H9 (cell line): ENCODE results near the gene JUP. TPM values are rescaled to one million over a fixed set of nuclear protein-coding genes. Genes with fewer than 3 reads are reported as not detected.

Experiments
- DNase-seq: peaks from one replicate; pipeline ENCODE4 v3.0.0-alpha.2; 2017
- H2AFZ ChIP-seq: one replicate; pipeline ENCODE4 v1.6.1; 2013; ENCODE audit warnings: mild to moderate bottlenecking, low read length, control low read depth, moderate library complexity
- H2AK5ac ChIP-seq: 2 replicates; pipeline ENCODE4 v1.6.1; 2013; ENCODE audit warnings: low read length, control low read depth, mixed read lengths; ENCODE audit not compliant: insufficient read length
- H2BK120ac ChIP-seq: one replicate; pipeline ENCODE4 v1.6.1; 2013; ENCODE audit warnings: low read depth, mild to moderate bottlenecking, low read length, control low read depth, inconsistent platforms; ENCODE audit not compliant: poor library complexity, severe bottlenecking
- H2BK12ac ChIP-seq: 2 replicates; pipeline ENCODE4 v1.6.1; 2013; ENCODE audit warnings: low read length, control low read depth, mixed read lengths, low read depth; ENCODE audit not compliant: insufficient read length
- H2BK15ac ChIP-seq: 2 replicates; pipeline ENCODE4 v1.6.1; 2013; ENCODE audit warnings: low read depth, low read length, control low read depth
- H2BK20ac ChIP-seq: one replicate; pipeline ENCODE4 v1.6.1; 2013; ENCODE audit warnings: low read depth, mild to moderate bottlenecking, low read length, control low read depth, inconsistent platforms; ENCODE audit not compliant: poor library complexity, severe bottlenecking
- H2BK5ac ChIP-seq: 2 replicates; pipeline ENCODE4 v1.6.1; 2013; ENCODE audit warnings: low read length, control low read depth, mixed read lengths; ENCODE audit not compliant: insufficient read length
- H3K14ac ChIP-seq: 2 replicates; pipeline ENCODE4 v1.6.1; 2013; ENCODE audit warnings: low read length, control low read depth; ENCODE audit not compliant: insufficient read depth
- H3K18ac ChIP-seq: 2 replicates; pipeline ENCODE4 v1.6.1; 2013; ENCODE audit warnings: low read depth, mild to moderate bottlenecking, mixed read lengths, low read length, control low read depth; ENCODE audit not compliant: insufficient read length
- H3K23ac ChIP-seq: 2 replicates; pipeline ENCODE4 v1.6.1; 2013; ENCODE audit warnings: low read length, control low read depth, mixed read lengths, low read depth; ENCODE audit not compliant: insufficient read length
- H3K23me2 ChIP-seq: 2 replicates; pipeline ENCODE4 v1.6.1; 2013; ENCODE audit warnings: low read depth, mild to moderate bottlenecking, mixed read lengths, low read length, control low read depth; ENCODE audit not compliant: insufficient read length, poor library complexity, severe bottlenecking
- H3K27ac ChIP-seq: 2 replicates; pipeline ENCODE4 v1.5.1; 2013; ENCODE audit warnings: low read length, control low read depth, mixed read lengths, low read depth; ENCODE audit not compliant: insufficient read length
- H3K27me3 ChIP-seq: 2 replicates; pipeline ENCODE4 v1.6.1; 2013; ENCODE audit warnings: low read length, control low read depth, inconsistent platforms; ENCODE audit not compliant: insufficient read depth
- H3K4ac ChIP-seq: 2 replicates; pipeline ENCODE4 v1.6.1; 2013; ENCODE audit warnings: low read depth, mild to moderate bottlenecking, control low read depth, inconsistent platforms, low read length, moderate library complexity
- H3K4me1 ChIP-seq: 2 replicates; pipeline ENCODE4 v1.6.1; 2013; ENCODE audit warnings: low read length, control low read depth, inconsistent platforms; ENCODE audit not compliant: insufficient read depth
- H3K4me2 ChIP-seq: 2 replicates; pipeline ENCODE4 v1.6.1; 2013; ENCODE audit warnings: low read length, control low read depth, mixed read lengths; ENCODE audit not compliant: insufficient read length, insufficient read depth
- H3K56ac ChIP-seq: 2 replicates; pipeline ENCODE4 v1.6.1; 2013; ENCODE audit warnings: low read depth, mild to moderate bottlenecking, mixed read lengths, low read length, control low read depth; ENCODE audit not compliant: insufficient read length
- H3K79me1 ChIP-seq: 2 replicates; pipeline ENCODE4 v1.6.1; 2013; ENCODE audit warnings: low read depth, mild to moderate bottlenecking, moderate library complexity, low read length, control low read depth, inconsistent platforms; ENCODE audit not compliant: insufficient read depth, poor library complexity, severe bottlenecking
- H3K79me2 ChIP-seq: 2 replicates; pipeline ENCODE4 v1.6.1; 2013; ENCODE audit warnings: low read length, control low read depth, inconsistent platforms; ENCODE audit not compliant: insufficient read depth
- H3K9ac ChIP-seq: 2 replicates; pipeline ENCODE4 v1.6.1; 2013; ENCODE audit warnings: low read length, control low read depth, mixed read lengths; ENCODE audit not compliant: insufficient read length; ENCODE audit errors: extremely low read depth
- H3K9me3 ChIP-seq: one replicate; pipeline ENCODE4 v1.6.1; 2013; ENCODE audit warnings: low read depth, low read length, inconsistent platforms; ENCODE audit not compliant: control insufficient read depth
- H3T11ph ChIP-seq: one replicate; pipeline ENCODE4 v1.6.1; 2013; ENCODE audit warnings: mild to moderate bottlenecking, low read length, control low read depth, inconsistent platforms
- H4K20me1 ChIP-seq: one replicate; pipeline ENCODE4 v1.6.1; 2013; ENCODE audit not compliant: control insufficient read depth, insufficient read length, insufficient read depth
- H4K5ac ChIP-seq: 2 replicates; pipeline ENCODE4 v1.6.1; 2013; ENCODE audit warnings: low read depth, mild to moderate bottlenecking, mixed read lengths, low read length, control low read depth; ENCODE audit not compliant: insufficient read length
- H4K8ac ChIP-seq: replicated peaks from 2 replicates; pipeline ENCODE4 v1.6.1; 2013; ENCODE audit warnings: low read length, control low read depth, mixed read lengths, low read depth; ENCODE audit not compliant: insufficient read length
- H4K91ac ChIP-seq: 2 replicates; pipeline ENCODE4 v1.6.1; 2013; ENCODE audit warnings: low read depth, mild to moderate bottlenecking, moderate library complexity, mixed read lengths, low read length, control low read depth; ENCODE audit not compliant: insufficient read length
- H3K27ac Mint-ChIP-seq, 3 experiments: 2 replicates in 2 of 3; 3 replicates in 1 of 3; pipeline ENCODE4 v1.8.0; 2020 to 2021; ENCODE audit warnings: mixed read lengths in 3 of 3, mild to moderate bottlenecking in 1 of 3, moderate library complexity in 1 of 3
- H3K27me3 Mint-ChIP-seq: 2 replicates; pipeline ENCODE4 v1.8.0; 2021; ENCODE audit warnings: low read depth, mild to moderate bottlenecking, moderate library complexity, mixed read lengths
- H3K36me3 Mint-ChIP-seq, 3 experiments: 2 replicates in 2 of 3; 3 replicates in 1 of 3; pipeline ENCODE4 v1.8.0; 2020 to 2021; ENCODE audit warnings: low read depth in 3 of 3, mixed read lengths in 3 of 3; ENCODE audit not compliant: insufficient read depth in 1 of 3
- H3K4me1 Mint-ChIP-seq, 2 experiments: 2 replicates each; pipeline ENCODE4 v1.8.0; 2020; ENCODE audit warnings: mixed read lengths in 2 of 2
- H3K4me3 Mint-ChIP-seq, 2 experiments: 2 replicates in 1 of 2; 3 replicates in 1 of 2; pipeline ENCODE4 v1.8.0; 2020 to 2021; ENCODE audit warnings: mild to moderate bottlenecking in 2 of 2, mixed read lengths in 2 of 2, moderate library complexity in 1 of 2
- H3K9me3 Mint-ChIP-seq, 2 experiments: 2 replicates in 1 of 2; 3 replicates in 1 of 2; pipeline ENCODE4 v1.8.0; 2020; ENCODE audit warnings: mild to moderate bottlenecking in 2 of 2, mixed read lengths in 2 of 2, moderate library complexity in 1 of 2
- CTCF ChIP-seq: fragments of 200-600 bp; sonication (generic); conservative IDR thresholded peaks from 3 replicates; pipeline ENCODE4 v1.8.0; 2021; ENCODE audit warnings: antibody characterized with exemption, mild to moderate bottlenecking
- WGBS: extraction: QIAGEN DNeasy Blood & Tissue Kit; methylation state at CpG from one replicate; pipeline ENCODE4 v1.1.7; 2013; ENCODE audit warnings: missing lambda C conversion rate, low lambda C conversion rate, mixed read lengths; ENCODE audit not compliant: insufficient read length; ENCODE audit errors: extremely low coverage; 5-methylcytosine and 5-hydroxymethylcytosine counted together
- total RNA-seq: library from RNA; stranded (reverse); gene quantifications from 2 replicates; pipeline ENCODE4 v1.2.1, GENCODE V29; 2021

The JUP gene
- total RNA-seq, 1 experiment from 2014 or later: 90.1 TPM

GRCh38 chr17:41768682-41769288 is 17.7 kb downstream of the JUP start:
- Histone ChIP-seq H3K18ac (no peak overlapping the region), H3K23ac (no peak overlapping the region), H3K79me2 (no peaks in the 10 kb centered on the region), H3K9ac (no peak overlapping the region), H2BK5ac (no peak overlapping the region), H3K27me3 (no peaks in the 10 kb centered on the region), H3K4me2 (no peak overlapping the region), H3K9me3 (no peaks in the 10 kb centered on the region), H3K79me1 (no peaks in the 10 kb centered on the region), H2AFZ (no peak overlapping the region), H3K4me1 (peaks cover 7% of the 10 kb centered on the region; the same call in 1 of the 2 replicates), H2BK12ac (no peak overlapping the region), H2BK15ac (no peak overlapping the region), H3K14ac (no peak overlapping the region), H4K91ac (no peak overlapping the region), H3T11ph (no peak overlapping the region), H3K27ac (no peak overlapping the region), H4K5ac (no peak overlapping the region), H3K4ac (no peak overlapping the region), H3K23me2 (no peaks in the 10 kb centered on the region), H2AK5ac (no peak overlapping the region), H3K56ac (no peak overlapping the region), H2BK120ac (no peak overlapping the region), H2BK20ac (no peak overlapping the region), H4K20me1 (no peaks in the 10 kb centered on the region), H4K8ac (no peak overlapping the region)
- H3K36me3 Mint-ChIP-seq: peaks cover 35 to 70% (median 67%) of the 10 kb centered on the region in 3 experiments
- WGBS: no CpG with 5 or more reads among the region's 23 CpGs
- no peaks in the 10 kb centered on the region for H3K27me3 Mint-ChIP-seq
- H3K4me1 Mint-ChIP-seq: peaks cover 20 to 23% of the 10 kb centered on the region in 2 experiments
- no peaks in the 10 kb centered on the region for H3K9me3 Mint-ChIP-seq
- no peak overlapping the region for H3K4me3 Mint-ChIP-seq
- DNase-seq: no peak
- no peak overlapping the region; a peak in 1 of 7 replicates for H3K27ac Mint-ChIP-seq
- TF ChIP-seq CTCF: no peak
